ENCODE measurements around the gene MALT1. TPM values are rescaled to one million over a fixed set of nuclear protein-coding genes. Genes with fewer than 3 reads are reported as not detected.

The MALT1 gene
- polyA plus RNA-seq, 2 of the 4 experiments (the other 2 are of a cell fraction), result 30.7 to 34.0 TPM

- H3K4me2 ChIP-seq, result peak overlapping the region; percentile 82
- no peak overlapping the region for H3K4me3 ChIP-seq
- FAIRE-seq, result peak; percentile 46
- under 1% methylated on average over 12 of the region's 13 CpGs for WGBS (ENCODE audit: missing lambda C conversion rate)
- no peaks in the 10 kb centered on the region for H3K9me3 ChIP-seq
- H3K27ac ChIP-seq, result peak overlapping the region; percentile 98 to 99
- H3K4me1 ChIP-seq, result peaks cover 69% of the 10 kb centered on the region
- peak; percentile 64 to 68 for ATAC-seq
- CTCF ChIA-PET, result interaction anchor here (1.3 to 12.8 kb wide), 4 partner anchors 9 to 285 kb away, joined by 3 to 206 read pairs (median 4); no protein-coding TSS in a partner anchor
- peak; percentile 61 to 98 for DNase-seq (ENCODE audit: low read depth in 1 of 2, low spot score in 1 of 2)
- POLR2A ChIA-PET, result interaction anchor here (0.6 to 2.9 kb wide), 7 partner anchors 8 to 355 kb away, joined by 3 to 14 read pairs (median 4); partner anchors contain the start of gene ZNF532
- no peak for TF ChIP-seq HEYL (CRISPR knock-in tag; IDR thresholded peaks at IDR 0.05)
- TF ChIP-seq PHF8 (IDR thresholded peaks at IDR 0.05; ENCODE audit: borderline replicate concordance, low read depth), result no peak
- TF ChIP-seq NR3C1 (IDR thresholded peaks at IDR 0.05), result no peak
- TF ChIP-seq CBX2 (IDR thresholded peaks at IDR 0.05; ENCODE audit: borderline replicate concordance, low read depth), result no peak
- no peak; the same call in 1 of the 2 replicates for TF ChIP-seq TP53 (CRISPR knock-in tag; IDR thresholded peaks at IDR 0.05)
- peak; percentile 67 for TF ChIP-seq MAX (IDR thresholded peaks at IDR 0.05)
- TF ChIP-seq HMGXB4 (CRISPR knock-in tag; IDR thresholded peaks at IDR 0.05; ENCODE audit: borderline replicate concordance), result no peak
- no peak for TF ChIP-seq MYC (IDR thresholded peaks at IDR 0.05; ENCODE audit: borderline replicate concordance, low read length)
- TF ChIP-seq EHMT2 (IDR thresholded peaks at IDR 0.05; ENCODE audit: low read depth), result no peak
- TF ChIP-seq POLR2A (IDR thresholded peaks at IDR 0.05; ENCODE audit: low read length), result peak; percentile 11; the same call in 1 of the 2 replicates
- no peak for TF ChIP-seq CBX8 (IDR thresholded peaks at IDR 0.05)
- peak; percentile 52 to 83; a peak in 3 of 5 replicates for TF ChIP-seq JUN (IDR thresholded peaks at IDR 0.05)
- no peak; the same call in 1 of the 2 replicates for TF ChIP-seq FOXS1 (CRISPR knock-in tag; IDR thresholded peaks at IDR 0.05)
- no peak for TF ChIP-seq ZFP36 (IDR thresholded peaks at IDR 0.05; ENCODE audit: borderline replicate concordance, partially characterized antibody)
- TF ChIP-seq RFX5 (IDR thresholded peaks at IDR 0.05), result no peak
- TF ChIP-seq RARB (CRISPR knock-in tag; IDR thresholded peaks at IDR 0.05), result no peak
- no peak for TF ChIP-seq RCOR1 (IDR thresholded peaks at IDR 0.05; ENCODE audit: low read depth, low read length)
- peak; percentile 78; the same call in 1 of the 2 replicates for TF ChIP-seq HOXB13 (CRISPR knock-in tag; IDR thresholded peaks at IDR 0.05; ENCODE audit: low read depth)
- no peak for TF ChIP-seq FOSB (CRISPR knock-in tag; IDR thresholded peaks at IDR 0.05)
- no peak for TF ChIP-seq POLR2AphosphoS2 (conservative IDR thresholded peaks at IDR 0.05; ENCODE audit: low read length)
- no peak for TF ChIP-seq TFCP2L1 (CRISPR knock-in tag; IDR thresholded peaks at IDR 0.05)
- peak in 1 of 2 experiments; percentile 31; a peak in 1 of 4 replicates for TF ChIP-seq CEBPB (IDR thresholded peaks at IDR 0.05)
- TF ChIP-seq EHF (CRISPR knock-in tag; IDR thresholded peaks at IDR 0.05), result no peak; the same call in 1 of the 2 replicates
- no peak for TF ChIP-seq CHD4 (IDR thresholded peaks at IDR 0.05; ENCODE audit: borderline replicate concordance)
- TF ChIP-seq RNF2 (IDR thresholded peaks at IDR 0.05; ENCODE audit: borderline replicate concordance, low read depth), result no peak
- TF ChIP-seq HES2 (IDR thresholded peaks at IDR 0.05), result no peak
- TF ChIP-seq MAFK (IDR thresholded peaks at IDR 0.05; ENCODE audit: partially characterized antibody), result no peak
- no peak for TF ChIP-seq REST (IDR thresholded peaks at IDR 0.05)
- no peak for TF ChIP-seq CHD2 (IDR thresholded peaks at IDR 0.05; ENCODE audit: low read length, partially characterized antibody)
- TF ChIP-seq NPAS2 (CRISPR knock-in tag; IDR thresholded peaks at IDR 0.05; ENCODE audit: borderline replicate concordance), result no peak
- TF ChIP-seq ESRRA (IDR thresholded peaks at IDR 0.05; ENCODE audit: borderline replicate concordance, low read length), result no peak
- TF ChIP-seq SREBF2 (IDR thresholded peaks at IDR 0.05), result no peak
- no peak for TF ChIP-seq HDAC2 (IDR thresholded peaks at IDR 0.05)
- TF ChIP-seq MAZ (IDR thresholded peaks at IDR 0.05; ENCODE audit: borderline replicate concordance, low read depth, low read length), result no peak
- no peak for TF ChIP-seq ATOH8 (CRISPR knock-in tag; IDR thresholded peaks at IDR 0.05; ENCODE audit: low read depth)
- TF ChIP-seq SMC3 (IDR thresholded peaks at IDR 0.05), result peak; percentile 27; the same call in 2 of the 3 replicates
Observed at GRCh38 chr18:58785171-58785805, 114.0 kb downstream of the MALT1 start.

Data from A549 (cell line).